SU-DHL-6 (cell line): ENCODE data around the gene SPOCK1.
"Not testable (repeated sequence)": the region's sequence is repeated elsewhere in the genome, so short reads cannot be mapped to it uniquely, and the experiment has no call there.

Source experiments
- H2AFZ ChIP-seq: fragments of 200-600 bp; sonication (generic); 2 replicates; pipeline ENCODE4 v1.6.1; 2014; ENCODE audit warnings: low read depth, mild to moderate bottlenecking, moderate library complexity, mixed read lengths, antibody characterized with exemption, low read length; ENCODE audit not compliant: severe bottlenecking
- H3F3A ChIP-seq: fragments of 200-600 bp; shearing (Covaris generic); 2 replicates; pipeline ENCODE4 v1.6.0; 2016; ENCODE audit warnings: antibody characterized with exemption, mild to moderate bottlenecking; ENCODE audit not compliant: insufficient read depth
- H3K27ac ChIP-seq: fragments of 200-600 bp; sonication (generic); 2 replicates; pipeline ENCODE4 v1.5.1; 2016; ENCODE audit warnings: low read depth, mild to moderate bottlenecking, low read length, moderate library complexity, mixed read lengths
- H3K27me3 ChIP-seq: fragments of 200-600 bp; sonication (generic), shearing (Covaris generic); 2 replicates; pipeline ENCODE4 v1.6.0; 2014; ENCODE audit warnings: mild to moderate bottlenecking, low read length
- H3K36me3 ChIP-seq: fragments of 200-600 bp; sonication (generic); 2 replicates; pipeline ENCODE4 v1.6.1; 2014; ENCODE audit warnings: mild to moderate bottlenecking, low read length, mixed read lengths
- H3K4me2 ChIP-seq: fragments of 300-600, 200-600 bp; shearing (Covaris generic), sonication (generic); 2 replicates; pipeline ENCODE4 v1.6.0; 2014; ENCODE audit warnings: low read length, low read depth, mild to moderate bottlenecking; ENCODE audit not compliant: poor library complexity, severe bottlenecking
- H3K4me3 ChIP-seq: fragments of 200-600 bp; sonication (generic); 2 replicates; pipeline ENCODE4 v1.5.1; 2014; ENCODE audit warnings: antibody characterized with exemption, low read length, mild to moderate bottlenecking, mixed read lengths; ENCODE audit not compliant: insufficient read depth, poor library complexity, severe bottlenecking
- H3K79me2 ChIP-seq: fragments of 200-600 bp; sonication (generic); 2 replicates; pipeline ENCODE4 v1.6.1; 2014; ENCODE audit warnings: mild to moderate bottlenecking, low read length, moderate library complexity; ENCODE audit not compliant: insufficient read depth
- H3K9ac ChIP-seq: fragments of 200-600 bp; sonication (generic); 2 replicates; pipeline ENCODE4 v1.7.0; 2014; ENCODE audit warnings: mild to moderate bottlenecking, low read length
- H3K9me2 ChIP-seq: fragments of 200-600 bp; sonication (generic); replicated peaks from 2 replicates; pipeline ENCODE4 v1.6.1; 2014; ENCODE audit warnings: low read length; ENCODE audit not compliant: insufficient read depth
- H3K9me3 ChIP-seq: fragments of 200-600 bp; sonication (generic); 2 replicates; pipeline ENCODE4 v1.6.1; 2014; ENCODE audit warnings: low read length, mixed read lengths; ENCODE audit not compliant: insufficient read depth
- H4K20me1 ChIP-seq: fragments of 200-600 bp; sonication (generic); 2 replicates; pipeline ENCODE4 v1.6.1; 2014; ENCODE audit warnings: low read depth, mild to moderate bottlenecking, antibody characterized with exemption, low read length, moderate library complexity, mixed read lengths
- CTCF ChIP-seq: fragments of 200-600 bp; sonication (generic); IDR thresholded peaks from one replicate; pipeline ENCODE4 v1.5.1; 2017; ENCODE audit warnings: antibody characterized with exemption, mild to moderate bottlenecking, low read length, moderate library complexity; ENCODE audit not compliant: insufficient read depth, poor library complexity, severe bottlenecking
- EZH2phosphoT487 ChIP-seq: fragments of 200-600 bp; sonication (generic), shearing (Covaris generic); conservative IDR thresholded peaks from 2 replicates; pipeline ENCODE4 v1.6.1; 2018; ENCODE audit warnings: mild to moderate bottlenecking, antibody characterized with exemption, low read length, moderate library complexity, mixed read lengths

SPOCK1 gene

DNA sequence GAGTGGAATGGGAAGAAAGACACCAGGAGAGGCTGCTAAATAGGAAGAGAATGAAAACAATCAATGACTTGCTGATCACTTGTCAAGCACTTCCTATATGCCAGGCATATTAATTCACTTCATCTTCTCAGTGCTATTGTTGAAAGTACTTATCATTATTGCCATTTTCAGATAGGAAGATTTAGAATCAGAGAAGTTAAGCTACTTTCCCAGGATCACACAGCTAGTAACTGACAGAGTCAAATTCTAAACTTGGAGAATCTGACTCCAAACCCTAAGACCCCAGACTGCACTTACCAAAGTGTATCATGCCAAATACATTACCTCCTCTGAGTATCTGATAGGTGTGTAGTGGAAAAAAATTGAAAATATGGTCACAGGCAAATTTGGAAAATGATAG, 236.3 kb downstream of the SPOCK1 start:
- no peaks in the 10 kb centered on the region for H3K36me3 ChIP-seq
- no peaks in the 10 kb centered on the region for H3K9me2 ChIP-seq
- H4K20me1 ChIP-seq, result no peaks in the 10 kb centered on the region
- H3F3A ChIP-seq, result no peaks in the 10 kb centered on the region
- no peak overlapping the region for H3K4me3 ChIP-seq
- no peak overlapping the region for H3K9ac ChIP-seq
- H2AFZ ChIP-seq, result no peak overlapping the region
- no peak overlapping the region for H3K4me2 ChIP-seq
- TF ChIP-seq CTCF (no peak), EZH2phosphoT487 (no peak)
- H3K27me3 ChIP-seq, result no peaks in the 10 kb centered on the region
- no peaks in the 10 kb centered on the region for H3K79me2 ChIP-seq
- H3K9me3 ChIP-seq, result no peaks in the 10 kb centered on the region
- no peak overlapping the region for H3K27ac ChIP-seq

DNA sequence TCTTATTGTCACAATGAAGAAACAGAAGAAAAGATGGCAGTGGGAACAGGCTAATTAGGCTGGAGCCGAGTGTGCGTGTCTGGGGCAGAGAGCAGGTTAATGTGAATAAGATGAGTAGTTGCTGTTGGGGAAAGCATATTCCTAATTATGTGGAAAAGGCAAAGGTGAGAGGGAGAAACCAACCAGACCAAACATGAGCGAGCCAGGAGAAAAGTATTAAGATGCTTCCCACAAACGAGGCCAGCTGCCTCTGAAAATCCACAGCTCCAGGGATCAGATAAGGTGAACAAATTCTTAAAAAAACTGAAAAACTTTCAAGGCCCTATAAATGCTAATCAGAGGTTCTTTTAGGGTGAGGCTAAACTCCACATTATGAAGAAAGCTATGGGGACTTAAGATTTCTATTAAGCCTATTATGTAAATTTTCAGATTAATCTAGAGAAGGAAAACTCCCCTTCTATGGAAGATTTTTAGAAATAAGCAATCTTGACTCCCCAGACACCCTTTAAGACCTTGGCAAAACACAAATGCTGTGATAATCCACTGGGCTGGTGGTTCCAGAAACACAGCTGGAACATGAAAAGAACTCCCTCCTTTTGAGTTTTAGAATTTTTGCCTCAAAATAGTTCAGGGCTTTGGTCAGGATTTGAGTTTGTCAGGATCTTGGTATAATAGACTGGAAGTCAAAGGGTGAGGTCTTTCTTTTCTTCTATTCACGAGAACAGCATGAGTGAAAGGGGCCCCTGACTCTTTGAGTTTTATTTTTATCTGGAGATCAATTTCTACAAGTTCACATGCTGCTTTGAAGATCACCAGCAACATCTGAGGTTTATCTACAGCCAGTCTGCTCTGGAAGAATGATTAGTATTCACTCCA, 238.1 kb downstream of the SPOCK1 start:
- Histone ChIP-seq H3K4me2 (no peak overlapping the region), H3K27me3 (no peaks in the 10 kb centered on the region), H3K9ac (no peak overlapping the region), H3K27ac (no peak overlapping the region), H4K20me1 (no peaks in the 10 kb centered on the region), H3K79me2 (no peaks in the 10 kb centered on the region), H3K36me3 (no peaks in the 10 kb centered on the region), H2AFZ (no peak overlapping the region), H3K9me2 (no peaks in the 10 kb centered on the region), H3F3A (no peaks in the 10 kb centered on the region), H3K4me3 (no peak overlapping the region), H3K9me3 (no peaks in the 10 kb centered on the region)
- TF ChIP-seq CTCF, result no peak
- no peak for TF ChIP-seq EZH2phosphoT487

GRCh38 chr5:137259115-137259514, 240.0 kb downstream of the SPOCK1 start:
- H3K79me2 ChIP-seq, H2AFZ ChIP-seq, H3K27ac ChIP-seq, H3K9me2 ChIP-seq, H3K27me3 ChIP-seq, H3K4me3 ChIP-seq, H3F3A ChIP-seq, H3K36me3 ChIP-seq, H4K20me1 ChIP-seq, H3K4me2 ChIP-seq, H3K9me3 ChIP-seq, H3K9ac ChIP-seq: not testable (repeated sequence)

GRCh38 chr5:137254119-137255090, 244.7 kb downstream of the SPOCK1 start:
- no peaks in the 10 kb centered on the region for H4K20me1 ChIP-seq
- no peak overlapping the region for H3K27ac ChIP-seq
- H3F3A ChIP-seq, result no peaks in the 10 kb centered on the region
- no peak for TF ChIP-seq EZH2phosphoT487
- no peak for TF ChIP-seq CTCF
- no peaks in the 10 kb centered on the region for H3K79me2 ChIP-seq
- no peaks in the 10 kb centered on the region for H3K9me2 ChIP-seq
- H3K4me2 ChIP-seq, result no peak overlapping the region
- H3K27me3 ChIP-seq, result no peaks in the 10 kb centered on the region
- no peak overlapping the region for H3K4me3 ChIP-seq
- H3K9ac ChIP-seq, result no peak overlapping the region
- H2AFZ ChIP-seq, result no peak overlapping the region
- no peaks in the 10 kb centered on the region for H3K9me3 ChIP-seq
- H3K36me3 ChIP-seq, result no peaks in the 10 kb centered on the region
